HT-29 (cell line): ENCODE results near the gene LAMTOR3. TPM values are rescaled to one million over a fixed set of nuclear protein-coding genes. Genes with fewer than 3 reads are reported as not detected.

Experiments used
- DNase-seq: peaks from one replicate; pipeline ENCODE4 v3.0.0-alpha.2; 2015; ENCODE audit warnings: low spot score
- total RNA-seq: library from RNA; depleted of rRNA; stranded (reverse); fragments of >200 nt; shearing (Covaris generic); gene quantifications from 2 replicates; pipeline ENCODE4 v1.2.3, GENCODE V29; 2014

The LAMTOR3 gene
- total RNA-seq, 1 experiment from 2014 or later = 18.7 TPM

DNA sequence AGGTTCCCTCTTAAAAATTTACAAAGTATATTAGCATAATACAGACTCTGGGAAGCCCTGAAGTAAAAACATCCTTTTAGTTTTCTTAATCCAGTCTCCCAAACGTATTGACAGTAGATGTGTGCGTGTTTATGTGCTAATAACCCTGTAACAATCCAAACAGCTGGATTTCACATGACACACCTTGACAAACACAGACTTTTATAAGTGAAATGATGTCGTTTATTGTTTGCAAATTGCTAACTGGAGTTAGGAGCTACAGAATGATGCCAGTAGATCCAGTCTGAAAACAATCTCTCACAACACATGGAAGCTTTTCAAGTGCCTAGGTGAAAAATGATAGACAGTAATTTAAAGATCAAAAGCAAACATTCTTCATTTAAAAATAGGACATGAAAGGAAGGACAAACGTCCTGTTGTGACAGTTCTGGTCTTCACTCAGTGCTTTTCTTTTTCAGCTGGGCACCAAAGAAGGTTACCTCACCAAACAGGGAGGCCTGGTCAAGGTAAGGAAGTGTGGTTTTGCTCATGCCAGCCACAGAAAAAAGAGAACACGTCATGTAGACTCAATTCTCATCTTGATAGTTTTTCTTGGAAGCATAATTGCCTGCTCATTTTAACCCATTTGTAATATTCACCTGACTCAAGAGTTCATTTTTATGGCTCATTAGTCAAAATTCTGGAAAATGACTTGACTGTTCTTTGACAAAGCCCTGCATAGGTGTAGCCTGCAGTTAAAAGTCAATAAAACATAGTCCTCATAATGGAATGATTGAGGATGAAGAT lies 32.9 kb downstream of the LAMTOR3 start:
- DNase-seq = no peak

DNA sequence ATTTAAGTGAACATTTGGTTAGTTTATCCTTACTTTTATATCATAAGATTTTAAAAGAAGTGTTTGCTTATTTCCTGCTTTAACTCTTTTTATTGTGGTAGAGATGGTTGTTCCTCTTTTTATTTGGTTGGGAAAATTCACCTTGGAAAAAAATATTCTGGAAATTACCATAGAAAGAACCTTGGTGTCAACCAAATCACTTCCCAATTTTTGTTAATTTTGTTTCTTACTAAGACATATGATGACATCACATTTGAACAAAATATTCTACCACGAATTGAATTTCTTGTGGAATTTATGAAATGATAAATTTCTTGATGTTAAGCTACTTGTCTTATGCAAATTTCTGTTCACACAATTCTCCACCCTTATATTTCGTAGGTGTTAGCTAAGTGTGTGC lies 33.7 kb downstream of the LAMTOR3 start:
- DNase-seq = no peak

DNA sequence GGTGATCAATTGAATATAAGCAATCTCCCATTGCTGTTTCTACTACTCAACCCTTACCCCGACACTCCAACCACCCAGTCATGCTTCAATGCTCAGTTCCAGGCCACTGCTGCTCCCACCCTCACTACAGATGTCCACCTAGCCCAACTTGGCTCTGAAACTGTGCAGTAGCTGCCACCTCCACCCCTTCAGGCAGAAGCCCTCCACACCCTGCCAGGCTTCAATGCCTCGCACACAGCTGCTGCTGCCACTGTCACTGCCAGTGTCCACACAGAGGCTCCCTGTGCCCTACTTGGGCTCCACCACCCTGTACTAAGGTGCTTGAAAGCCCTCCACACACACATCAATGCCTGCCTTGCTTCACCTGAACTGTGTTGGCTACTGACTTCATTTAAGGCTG lies 34.6 kb downstream of the LAMTOR3 start:
- no peak for DNase-seq

DNA sequence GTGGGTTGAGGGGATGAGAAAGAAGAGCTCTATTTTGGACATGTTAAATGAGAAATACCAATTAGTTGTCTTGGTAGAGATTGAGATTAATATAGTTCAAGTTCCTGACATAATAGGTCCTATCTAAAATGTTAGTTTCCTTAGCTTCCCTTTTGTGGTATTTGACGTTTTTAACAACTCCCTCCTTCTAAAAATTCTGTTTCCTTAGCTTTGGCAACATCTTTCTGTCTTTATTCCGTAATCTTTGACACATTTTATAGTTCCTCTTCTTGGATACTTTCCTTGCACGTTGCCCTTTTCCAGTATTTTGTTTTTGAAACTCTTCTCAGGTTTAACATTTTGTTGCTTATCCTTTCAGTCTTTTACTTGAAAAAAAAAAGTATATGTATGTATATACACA lies 36.9 kb downstream of the LAMTOR3 start:
- no peak for DNase-seq

DNA sequence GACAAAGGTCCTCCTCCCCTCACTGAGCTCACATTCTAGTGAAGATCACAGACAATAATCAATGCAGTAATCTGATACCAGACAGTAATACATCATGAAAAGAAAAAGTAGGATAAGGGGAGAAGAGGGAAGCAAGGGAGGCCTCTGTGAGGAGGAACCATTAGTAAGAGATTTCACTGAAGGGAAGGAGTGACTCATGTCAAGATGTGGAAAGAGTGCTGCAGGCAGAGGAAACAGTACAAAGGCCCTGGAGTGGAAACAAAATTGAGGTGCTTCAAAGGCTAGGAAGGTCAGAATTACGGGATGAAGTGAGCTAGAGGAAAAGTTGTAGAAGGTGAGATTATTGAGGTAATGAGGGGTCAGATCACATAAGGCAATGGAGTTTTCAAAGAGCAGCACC lies 38.1 kb downstream of the LAMTOR3 start:
- DNase-seq = no peak

DNA sequence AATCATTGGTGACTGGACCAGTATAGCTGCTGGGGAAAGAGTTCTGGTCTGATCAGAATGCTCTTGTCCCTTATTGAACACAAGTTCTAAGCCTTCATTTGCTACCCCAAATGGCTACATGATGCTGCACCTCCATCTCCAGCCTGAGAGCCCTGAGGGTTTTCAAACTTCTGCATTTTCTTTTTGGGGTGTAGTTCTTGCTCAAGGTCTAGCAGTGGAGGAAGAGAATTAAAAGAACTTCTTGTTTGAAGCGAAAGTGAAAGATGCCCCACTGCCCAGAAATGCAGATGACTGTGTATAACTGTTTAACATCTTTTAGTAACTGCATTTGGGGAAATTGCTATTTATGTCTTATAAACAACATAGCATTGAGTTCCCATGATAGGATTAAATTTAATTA lies 38.5 kb downstream of the LAMTOR3 start:
- DNase-seq = no peak

DNA sequence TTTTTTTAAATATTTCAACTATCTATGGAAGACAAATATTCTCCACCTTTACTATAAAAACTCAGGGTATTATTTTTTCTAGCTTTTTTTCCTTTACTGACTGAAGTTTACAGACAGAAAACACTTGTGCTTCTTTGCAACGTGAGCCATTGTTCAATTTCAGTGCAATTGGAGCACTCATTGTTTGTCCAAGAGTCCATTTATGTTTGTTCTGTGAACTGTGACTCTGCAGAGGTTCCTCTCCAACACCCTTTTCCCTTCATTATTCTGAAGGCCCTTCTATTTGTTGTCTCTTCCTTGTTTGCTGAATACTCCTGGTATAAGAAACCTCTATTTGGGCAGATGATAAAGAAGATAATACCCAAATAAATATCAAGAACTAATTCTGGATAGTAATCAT lies 40.2 kb downstream of the LAMTOR3 start:
- no peak for DNase-seq

DNA sequence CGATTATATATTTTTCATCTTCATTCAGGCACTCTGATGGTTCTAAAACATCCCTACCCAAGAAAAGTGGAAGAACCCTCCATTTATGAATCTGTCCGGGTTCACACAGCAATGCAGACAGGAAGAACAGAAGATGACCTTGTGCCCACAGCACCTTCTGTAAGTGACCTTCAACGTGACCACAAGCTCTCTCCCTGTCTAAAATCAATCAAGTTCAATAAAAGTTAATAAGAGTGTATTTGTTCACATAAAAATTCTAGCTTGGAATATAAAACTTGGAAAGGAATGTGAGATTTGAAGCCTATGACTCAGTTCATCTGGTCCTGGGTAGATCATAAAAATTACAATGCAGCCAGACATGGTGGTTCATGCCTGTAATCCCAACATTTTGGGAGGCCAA lies 41.0 kb downstream of the LAMTOR3 start:
- no peak for DNase-seq

DNA sequence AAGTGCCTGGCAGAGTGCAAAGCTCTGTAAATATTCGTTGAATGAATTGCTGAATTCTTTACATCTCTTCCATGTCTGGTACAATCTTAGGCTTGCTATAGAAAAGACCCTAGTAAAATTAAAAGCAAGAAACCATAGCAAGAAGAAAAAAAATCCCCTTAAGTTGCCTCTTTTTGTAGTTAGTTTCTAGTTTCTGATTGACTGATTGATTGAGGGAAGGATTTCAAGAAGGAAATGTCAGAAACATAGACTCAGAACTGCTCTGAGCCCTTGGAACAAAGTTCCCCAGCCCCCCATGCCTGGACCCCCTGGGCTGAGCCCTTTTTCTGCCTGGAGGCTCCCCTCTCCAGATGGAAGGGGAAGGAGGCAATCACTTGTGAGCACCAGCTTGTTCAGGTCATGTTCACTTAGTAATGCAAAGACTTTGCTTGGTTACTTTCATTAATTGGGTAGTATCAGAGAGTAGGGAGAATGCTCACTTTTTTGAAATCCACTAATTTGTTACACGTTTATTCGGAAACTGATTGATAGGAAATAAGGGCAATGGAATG lies 42.0 kb downstream of the LAMTOR3 start:
- DNase-seq = no peak

DNA sequence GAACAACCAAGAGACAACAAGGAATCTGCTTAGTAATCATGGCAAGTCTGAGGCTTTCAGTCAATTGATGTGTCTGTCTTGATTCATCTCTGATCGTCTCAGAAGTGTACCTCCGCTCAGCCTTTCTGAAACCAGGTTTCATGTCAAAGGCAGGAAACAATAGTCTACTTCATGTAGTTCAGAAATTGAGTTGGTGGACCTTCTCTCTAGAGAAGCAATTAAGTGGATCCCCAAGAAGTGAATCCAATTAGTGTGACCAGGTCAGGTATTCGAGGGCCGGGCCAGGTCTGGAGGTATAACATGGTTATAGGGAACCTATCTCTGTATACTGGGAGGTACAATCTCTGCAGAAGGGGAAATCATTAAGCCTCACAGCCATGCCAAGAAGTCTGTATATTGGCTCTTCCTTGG lies 45.6 kb downstream of the LAMTOR3 start:
- no peak for DNase-seq

DNA sequence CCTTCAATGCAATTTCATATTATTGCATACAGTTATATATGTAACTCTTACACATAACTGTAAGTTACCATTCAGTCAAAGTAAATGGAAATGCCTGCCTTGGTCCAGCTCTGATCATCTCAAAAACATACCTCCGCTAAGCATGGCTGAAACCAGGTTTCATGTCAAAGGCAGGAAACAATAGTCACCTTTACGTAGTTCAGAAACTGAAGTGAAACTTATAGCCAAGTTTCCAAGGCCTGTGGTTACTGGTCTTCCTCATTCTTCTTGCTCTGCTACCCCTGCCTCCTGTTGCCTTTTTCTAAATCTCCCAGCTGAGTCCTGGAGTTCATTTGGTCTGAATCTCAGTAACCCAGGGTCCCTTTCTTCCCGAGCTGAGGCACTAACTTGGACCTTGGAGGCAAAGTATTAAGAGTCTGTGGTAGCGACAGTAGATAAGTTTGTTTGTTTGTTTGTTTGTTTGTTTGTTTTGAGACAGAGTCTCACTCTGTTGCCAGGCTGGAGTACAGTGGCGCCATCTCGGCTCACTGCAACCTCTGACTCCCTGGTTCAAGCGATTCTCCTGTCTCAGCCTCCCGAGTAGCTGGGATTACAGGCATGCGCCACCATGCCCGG lies 46.8 kb downstream of the LAMTOR3 start:
- DNase-seq = no peak

DNA sequence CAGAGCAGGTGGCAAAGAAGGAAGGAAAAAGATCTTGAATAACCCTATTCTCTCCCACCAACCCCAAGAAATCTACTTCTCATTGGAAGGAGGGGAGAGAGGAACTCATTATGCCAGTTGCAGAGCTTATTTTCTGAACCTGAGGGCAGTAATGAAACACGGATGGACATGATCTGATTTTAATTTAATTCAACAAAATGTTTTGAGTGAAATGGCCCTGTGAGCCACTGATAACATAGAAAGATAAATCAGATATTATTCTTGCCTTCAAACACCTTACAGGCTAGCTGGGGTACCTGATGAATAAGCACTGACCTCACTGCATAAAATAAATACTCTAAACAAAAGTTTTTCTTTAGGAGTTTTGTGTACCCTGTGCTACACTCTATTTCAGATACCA lies 47.3 kb downstream of the LAMTOR3 start:
- DNase-seq = no peak

DNA sequence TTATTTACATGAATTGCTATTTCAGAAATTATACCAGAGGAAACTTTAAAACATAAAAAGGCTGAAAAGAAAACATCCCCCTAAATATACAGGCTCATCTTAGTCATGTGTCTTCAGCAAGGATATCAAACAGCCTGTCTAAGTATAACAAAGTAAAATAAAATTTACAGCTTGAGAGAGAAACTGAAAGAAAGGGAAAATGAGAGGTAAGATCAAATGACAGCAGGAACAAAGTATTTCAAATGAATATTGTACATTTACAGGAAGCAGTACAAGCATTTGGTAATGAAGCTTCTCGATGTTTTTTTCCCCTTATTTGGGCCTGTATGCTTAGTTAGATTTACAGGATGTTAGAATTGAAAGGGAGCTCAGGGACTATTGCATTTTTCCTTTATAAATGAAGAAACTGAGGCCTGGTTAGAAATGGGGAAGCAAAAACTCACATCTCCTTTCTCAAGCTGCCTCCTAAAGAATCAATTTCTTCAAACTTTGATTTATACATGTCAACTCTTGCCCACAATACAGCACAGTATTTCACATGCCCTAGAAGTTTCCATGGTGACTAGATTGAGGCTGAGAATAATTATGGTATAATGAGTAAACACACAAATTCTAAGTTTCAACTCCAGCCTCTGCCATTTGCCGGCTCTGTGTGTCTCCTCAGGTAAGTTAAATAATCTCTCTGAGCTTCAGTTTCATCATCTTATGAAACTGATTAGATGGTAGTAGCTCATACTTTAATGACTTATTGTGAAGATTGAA lies 48.3 kb downstream of the LAMTOR3 start:
- DNase-seq = no peak

DNA sequence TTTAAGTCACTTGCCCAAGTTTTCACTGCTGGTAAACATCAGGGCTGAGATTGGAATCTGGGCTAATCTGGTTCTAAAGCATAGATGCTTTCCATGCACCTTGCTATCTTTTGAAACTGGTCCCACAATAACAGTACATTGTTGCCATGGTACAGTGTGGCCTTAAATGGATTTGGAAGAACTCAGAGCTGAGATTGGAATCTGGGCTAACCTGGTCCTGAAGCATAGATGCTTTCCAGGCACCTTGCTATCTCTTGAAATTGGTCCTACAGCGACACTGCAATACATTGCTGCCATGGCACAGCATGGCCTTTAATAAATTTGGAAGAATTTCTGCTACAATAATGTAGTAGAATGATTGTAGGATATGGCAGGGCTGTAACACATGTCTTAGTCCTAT lies 49.0 kb downstream of the LAMTOR3 start:
- DNase-seq = no peak

DNA sequence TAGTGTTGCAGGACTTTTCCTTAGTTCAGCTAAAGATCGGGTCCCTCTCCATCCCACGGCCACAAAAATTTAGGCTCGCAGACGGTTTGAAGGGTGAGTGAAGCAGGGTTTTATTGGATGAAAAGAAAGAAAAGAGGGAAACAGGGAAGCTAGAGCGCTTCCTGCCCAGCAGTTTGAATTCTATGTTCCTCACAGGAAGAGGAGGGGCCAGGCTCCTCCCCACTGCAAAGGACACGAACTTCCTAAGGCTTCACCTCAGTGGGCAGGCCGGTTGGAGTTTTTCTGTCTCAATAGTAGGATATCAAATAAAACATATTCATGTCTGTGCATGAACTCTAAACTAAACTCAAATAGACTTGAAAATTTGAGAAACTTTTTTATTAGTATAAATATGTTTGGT lies 50.2 kb downstream of the LAMTOR3 start:
- DNase-seq = no peak

DNA sequence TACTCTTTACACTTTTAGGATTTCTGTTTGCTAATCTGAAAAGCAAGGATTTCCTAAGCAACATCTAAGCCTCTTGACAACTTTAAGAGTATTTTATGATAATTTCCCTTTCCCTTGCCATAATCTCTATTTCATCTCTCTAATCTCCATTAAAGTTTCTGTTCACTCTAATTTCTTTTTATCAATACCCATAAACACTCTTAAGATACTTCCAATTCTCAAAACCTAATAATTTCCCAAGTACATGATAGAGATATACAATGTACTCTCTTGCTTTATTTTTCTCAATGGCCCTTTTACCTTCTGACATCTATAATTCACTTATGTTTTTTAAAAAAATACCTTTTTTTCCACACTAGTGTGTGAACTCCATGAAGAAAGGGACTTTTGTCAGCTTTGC lies 50.8 kb downstream of the LAMTOR3 start:
- no peak for DNase-seq

DNA sequence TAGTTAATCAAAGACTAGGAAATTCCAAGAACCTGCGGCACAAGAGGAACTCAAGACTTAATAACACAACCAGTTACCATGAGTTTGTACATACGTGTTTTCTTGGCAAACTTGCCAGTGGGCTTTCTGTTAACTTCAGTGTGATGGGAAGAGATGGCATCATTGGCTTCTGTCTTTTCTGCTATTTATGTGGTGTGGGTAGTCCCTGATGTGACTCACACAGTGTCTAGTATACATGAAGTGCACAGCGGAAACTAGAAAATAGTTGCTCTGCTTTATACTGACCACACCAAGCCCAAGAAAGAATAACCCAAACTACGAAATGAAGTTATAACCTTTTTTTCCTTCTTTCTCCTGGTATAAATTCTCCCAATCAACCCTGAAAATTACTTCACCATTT lies 53.1 kb downstream of the LAMTOR3 start:
- DNase-seq = no peak

DNA sequence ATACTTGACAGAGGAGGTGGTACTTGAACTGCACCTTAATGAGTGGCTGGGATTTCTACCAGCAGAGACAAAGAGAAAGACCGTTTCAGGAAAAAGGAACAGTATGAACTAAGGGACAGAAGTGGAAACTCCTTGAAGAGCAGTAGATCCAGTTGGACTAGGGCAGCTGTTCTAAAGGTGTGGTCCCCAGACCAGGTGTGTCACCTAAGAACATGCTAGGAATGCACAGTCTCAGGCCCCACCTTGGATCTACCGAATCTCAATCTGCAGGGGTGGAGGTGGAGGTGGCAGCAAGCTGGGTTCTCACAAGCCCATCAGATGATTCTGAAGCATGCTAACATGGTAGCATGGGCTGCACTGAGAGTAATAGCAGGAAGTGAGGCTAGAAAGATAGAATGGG lies 55.3 kb downstream of the LAMTOR3 start:
- no peak for DNase-seq

DNA sequence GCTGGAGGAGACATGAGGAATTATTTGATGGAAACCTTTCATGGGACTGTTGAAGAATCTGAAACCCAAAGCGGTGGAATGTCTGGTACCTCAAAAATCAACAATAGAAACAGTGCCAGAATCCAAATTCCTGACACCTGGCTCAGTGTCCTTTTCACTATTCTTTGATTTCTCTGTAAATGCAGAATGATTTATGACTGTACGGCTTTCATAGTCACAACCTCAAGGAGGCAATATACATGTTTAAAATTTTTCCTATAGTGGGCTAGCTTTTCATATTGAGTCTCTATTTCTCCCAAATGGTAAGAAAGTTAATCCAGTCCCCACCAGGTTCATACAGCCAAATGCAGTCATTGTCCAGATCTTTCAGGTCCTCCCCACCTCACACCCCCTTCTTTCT lies 58.3 kb downstream of the LAMTOR3 start:
- no peak for DNase-seq

DNA sequence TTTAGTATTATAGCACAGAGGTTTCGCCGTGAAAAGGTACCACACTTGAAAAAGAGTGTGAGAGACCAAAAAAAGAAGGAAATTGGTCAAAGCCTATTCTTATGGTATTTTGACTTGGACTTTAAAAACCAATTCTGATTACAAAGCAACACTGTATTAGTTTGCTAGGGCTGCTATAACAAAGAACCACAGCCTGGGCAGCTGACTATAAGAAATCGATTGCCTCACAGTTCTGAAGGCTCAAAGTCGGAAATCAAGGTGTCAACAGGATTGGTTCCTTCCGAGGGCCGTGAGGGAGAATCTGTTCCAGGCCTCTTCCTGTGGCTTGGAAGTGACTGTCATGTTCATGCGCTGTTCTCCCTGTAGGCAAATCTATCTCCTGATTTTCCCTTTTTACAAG lies 59.7 kb downstream of the LAMTOR3 start:
- DNase-seq = no peak

DNA sequence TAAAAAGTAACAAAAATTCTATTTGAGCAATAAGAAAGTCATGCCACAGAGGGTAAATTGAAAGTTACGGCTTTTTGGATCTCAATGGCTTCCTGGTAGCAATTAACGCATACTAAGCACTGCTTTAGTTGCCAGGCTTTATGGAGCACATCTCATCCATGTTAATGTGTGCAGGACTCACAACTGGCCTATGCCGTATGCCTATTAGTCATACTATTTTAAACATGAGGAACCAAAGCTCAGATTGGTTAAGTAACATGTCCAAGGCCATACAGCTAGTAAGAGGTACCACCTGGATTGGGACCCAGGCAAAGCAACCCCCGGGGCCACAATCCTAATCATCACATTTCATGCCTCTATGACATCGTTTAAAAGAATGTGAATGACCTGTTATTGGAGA lies 60.5 kb downstream of the LAMTOR3 start:
- no peak for DNase-seq

DNA sequence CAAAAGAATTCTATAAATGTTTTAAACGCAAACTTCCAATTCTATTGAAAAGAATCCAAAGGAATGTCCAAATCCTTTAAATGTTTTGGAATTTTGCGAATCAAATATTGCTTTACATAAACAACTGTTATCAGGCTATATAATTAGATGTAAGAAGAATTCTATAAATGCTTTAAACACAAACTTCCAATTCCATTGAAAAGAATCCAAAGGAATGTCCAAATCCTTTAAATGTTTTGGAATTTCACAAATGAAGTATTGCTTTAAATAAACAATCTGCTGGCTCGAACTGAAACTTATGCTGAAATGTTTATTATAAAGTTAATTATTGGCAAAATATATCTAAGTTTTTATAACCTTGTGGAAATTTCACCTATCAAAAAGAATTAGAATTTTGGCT lies 61.5 kb downstream of the LAMTOR3 start:
- DNase-seq = no peak

DNA sequence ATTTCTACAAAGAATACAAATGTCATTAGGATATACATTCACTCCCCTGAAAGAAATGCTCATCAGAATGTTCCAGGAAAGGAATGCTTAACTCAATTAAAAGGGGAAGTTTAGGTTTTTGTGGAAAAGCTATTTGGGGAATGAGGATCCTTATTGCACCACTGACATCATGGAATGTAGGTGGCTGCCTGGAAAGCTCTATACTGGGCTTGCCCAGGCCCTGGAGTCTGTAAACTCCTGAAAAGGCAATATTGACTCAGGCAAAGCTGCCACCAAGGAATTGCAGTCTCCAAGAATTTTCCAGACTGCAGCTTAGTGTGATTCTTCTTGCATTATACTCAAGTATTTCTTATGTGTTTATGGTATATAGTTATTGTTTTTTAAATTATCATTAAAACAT lies 61.9 kb downstream of the LAMTOR3 start:
- DNase-seq = no peak
